Mesothelial cell of epicardium (in vitro differentiated cells): Measurements from ENCODE around the gene SIPA1L3. TPM values are rescaled to one million over a fixed set of nuclear protein-coding genes. Genes with fewer than 3 reads are reported as not detected.
A peak's percentile ranks its signal among the peaks of the same experiment; 100 is the strongest.

ENCODE experiments used
- DNase-seq, 2 experiments: peaks; one replicate each; pipeline ENCODE4 v3.0.0; 2021; ENCODE audit warnings: low spot score in 2 of 2; ENCODE audit not compliant: unreplicated experiment in 2 of 2
- H3K27ac Mint-ChIP-seq: 2 replicates; pipeline ENCODE4 v1.8.0; 2021; ENCODE audit warnings: mixed read lengths
- H3K27me3 Mint-ChIP-seq: 2 replicates; pipeline ENCODE4 v1.8.0; 2021; ENCODE audit warnings: low read depth, mixed read lengths
- H3K36me3 Mint-ChIP-seq: 2 replicates; pipeline ENCODE4 v1.8.0; 2021; ENCODE audit warnings: mixed read lengths
- H3K4me1 Mint-ChIP-seq: 2 replicates; pipeline ENCODE4 v1.8.0; 2021; ENCODE audit warnings: mixed read lengths
- H3K4me3 Mint-ChIP-seq: 2 replicates; pipeline ENCODE4 v1.8.0; 2021; ENCODE audit warnings: mild to moderate bottlenecking, moderate library complexity, mixed read lengths
- H3K9me3 Mint-ChIP-seq: 2 replicates; pipeline ENCODE4 v1.8.0; 2021; ENCODE audit warnings: mixed read lengths
- total RNA-seq: library from RNA; stranded (reverse); gene quantifications from 3 replicates; pipeline ENCODE4 v1.2.1, GENCODE V29; 2021
- TF ChIP-seq, protein P1 (sequence below): fragments of 200-600 bp; sonication (generic); IDR thresholded peaks from one replicate; pipeline ENCODE4 v1.5.0; 2021; ENCODE audit warnings: antibody characterized with exemption; ENCODE audit not compliant: unreplicated experiment

SIPA1L3 gene
- total RNA-seq, 1 donor from 2014 or later, result 58.2 TPM

DNA sequence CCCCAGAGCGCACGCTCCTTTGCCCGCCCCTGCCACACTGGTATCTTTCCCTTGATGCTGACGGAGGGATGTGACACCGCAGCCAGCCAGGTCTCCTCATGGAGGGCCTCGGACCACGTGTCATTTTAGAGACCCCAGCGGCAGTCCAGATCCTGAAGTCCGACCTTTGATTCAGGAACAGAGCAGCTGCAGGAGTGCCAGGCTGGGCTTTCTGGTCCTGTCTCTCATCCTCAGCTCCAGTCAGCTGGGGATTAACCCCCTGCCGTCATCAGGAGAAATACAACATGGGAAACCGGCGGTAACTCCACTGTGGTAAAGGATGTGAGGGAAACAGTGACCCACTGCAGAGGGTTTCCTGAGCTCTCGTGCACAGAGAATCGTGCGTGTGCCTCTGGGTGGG is 140.6 kb downstream of the SIPA1L3 start:
- H3K4me3 Mint-ChIP-seq, result no peak overlapping the region
- no peaks in the 10 kb centered on the region for H3K4me1 Mint-ChIP-seq
- H3K27ac Mint-ChIP-seq, result no peak overlapping the region
- peaks cover 5% of the 10 kb centered on the region for H3K9me3 Mint-ChIP-seq
- H3K36me3 Mint-ChIP-seq, result peaks cover 3% of the 10 kb centered on the region
- no peak for DNase-seq
- TF ChIP-seq, protein P1, sequence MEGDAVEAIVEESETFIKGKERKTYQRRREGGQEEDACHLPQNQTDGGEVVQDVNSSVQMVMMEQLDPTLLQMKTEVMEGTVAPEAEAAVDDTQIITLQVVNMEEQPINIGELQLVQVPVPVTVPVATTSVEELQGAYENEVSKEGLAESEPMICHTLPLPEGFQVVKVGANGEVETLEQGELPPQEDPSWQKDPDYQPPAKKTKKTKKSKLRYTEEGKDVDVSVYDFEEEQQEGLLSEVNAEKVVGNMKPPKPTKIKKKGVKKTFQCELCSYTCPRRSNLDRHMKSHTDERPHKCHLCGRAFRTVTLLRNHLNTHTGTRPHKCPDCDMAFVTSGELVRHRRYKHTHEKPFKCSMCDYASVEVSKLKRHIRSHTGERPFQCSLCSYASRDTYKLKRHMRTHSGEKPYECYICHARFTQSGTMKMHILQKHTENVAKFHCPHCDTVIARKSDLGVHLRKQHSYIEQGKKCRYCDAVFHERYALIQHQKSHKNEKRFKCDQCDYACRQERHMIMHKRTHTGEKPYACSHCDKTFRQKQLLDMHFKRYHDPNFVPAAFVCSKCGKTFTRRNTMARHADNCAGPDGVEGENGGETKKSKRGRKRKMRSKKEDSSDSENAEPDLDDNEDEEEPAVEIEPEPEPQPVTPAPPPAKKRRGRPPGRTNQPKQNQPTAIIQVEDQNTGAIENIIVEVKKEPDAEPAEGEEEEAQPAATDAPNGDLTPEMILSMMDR, result no peak
- H3K27me3 Mint-ChIP-seq, result no peaks in the 10 kb centered on the region

DNA sequence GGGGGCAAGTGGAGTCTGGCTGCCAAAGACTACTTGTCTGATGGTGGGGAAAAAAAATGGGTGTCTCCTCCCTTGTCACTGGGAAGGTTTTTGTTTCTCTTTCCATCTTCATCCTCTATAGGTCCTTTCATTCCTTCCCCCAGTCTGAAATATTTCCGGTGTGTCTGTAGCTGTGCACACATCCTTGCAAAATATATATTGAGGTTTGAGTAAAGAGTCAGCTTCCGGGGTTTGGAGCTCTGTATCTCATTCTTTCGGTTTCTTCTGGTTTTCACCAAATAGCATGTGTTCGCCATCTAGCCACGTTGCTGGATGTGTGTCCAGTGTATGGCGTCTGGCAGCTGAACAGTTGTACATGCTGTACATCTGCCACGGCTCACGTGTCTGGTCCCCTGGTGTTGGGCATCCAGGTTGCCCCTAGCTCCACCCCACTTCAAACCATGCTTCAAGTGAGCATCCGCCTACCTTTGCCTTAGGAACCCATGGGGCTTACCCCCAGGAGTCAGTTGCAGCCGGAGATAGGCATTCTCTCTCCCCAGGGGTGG is 142.2 kb downstream of the SIPA1L3 start:
- peaks cover 5% of the 10 kb centered on the region for H3K9me3 Mint-ChIP-seq
- H3K4me1 Mint-ChIP-seq, result no peaks in the 10 kb centered on the region
- peaks cover 3% of the 10 kb centered on the region for H3K36me3 Mint-ChIP-seq
- no peak overlapping the region for H3K27ac Mint-ChIP-seq
- TF ChIP-seq, protein P1, result no peak
- H3K27me3 Mint-ChIP-seq, result no peaks in the 10 kb centered on the region
- DNase-seq, result no peak
- no peak overlapping the region for H3K4me3 Mint-ChIP-seq

DNA sequence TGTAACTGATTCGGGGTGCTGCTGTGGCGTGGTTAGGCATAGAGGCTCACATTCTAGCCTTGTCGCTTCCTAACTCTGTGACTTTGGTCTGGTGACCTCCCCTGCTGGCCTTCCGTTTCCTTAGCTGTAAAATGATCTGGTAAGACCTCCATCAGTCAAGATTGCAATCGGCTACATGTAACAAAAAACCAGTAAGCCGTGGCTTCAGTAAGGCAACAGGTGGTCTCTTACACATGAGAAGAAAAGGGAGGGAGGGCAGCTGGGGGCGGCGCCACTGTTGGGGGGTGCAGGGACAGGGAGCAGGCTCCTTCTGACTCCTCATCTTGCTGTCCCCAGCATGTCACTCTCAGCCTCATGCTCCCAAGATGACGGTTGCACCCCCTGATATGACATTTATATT is 148.0 kb downstream of the SIPA1L3 start:
- Mint-ChIP-seq H3K4me1 (peaks cover 28% of the 10 kb centered on the region), H3K36me3 (peaks cover 3% of the 10 kb centered on the region), H3K27ac (no peak overlapping the region), H3K4me3 (no peak overlapping the region), H3K27me3 (no peaks in the 10 kb centered on the region), H3K9me3 (peaks cover 5% of the 10 kb centered on the region)
- no peak for DNase-seq
- TF ChIP-seq, protein P1, result no peak

DNA sequence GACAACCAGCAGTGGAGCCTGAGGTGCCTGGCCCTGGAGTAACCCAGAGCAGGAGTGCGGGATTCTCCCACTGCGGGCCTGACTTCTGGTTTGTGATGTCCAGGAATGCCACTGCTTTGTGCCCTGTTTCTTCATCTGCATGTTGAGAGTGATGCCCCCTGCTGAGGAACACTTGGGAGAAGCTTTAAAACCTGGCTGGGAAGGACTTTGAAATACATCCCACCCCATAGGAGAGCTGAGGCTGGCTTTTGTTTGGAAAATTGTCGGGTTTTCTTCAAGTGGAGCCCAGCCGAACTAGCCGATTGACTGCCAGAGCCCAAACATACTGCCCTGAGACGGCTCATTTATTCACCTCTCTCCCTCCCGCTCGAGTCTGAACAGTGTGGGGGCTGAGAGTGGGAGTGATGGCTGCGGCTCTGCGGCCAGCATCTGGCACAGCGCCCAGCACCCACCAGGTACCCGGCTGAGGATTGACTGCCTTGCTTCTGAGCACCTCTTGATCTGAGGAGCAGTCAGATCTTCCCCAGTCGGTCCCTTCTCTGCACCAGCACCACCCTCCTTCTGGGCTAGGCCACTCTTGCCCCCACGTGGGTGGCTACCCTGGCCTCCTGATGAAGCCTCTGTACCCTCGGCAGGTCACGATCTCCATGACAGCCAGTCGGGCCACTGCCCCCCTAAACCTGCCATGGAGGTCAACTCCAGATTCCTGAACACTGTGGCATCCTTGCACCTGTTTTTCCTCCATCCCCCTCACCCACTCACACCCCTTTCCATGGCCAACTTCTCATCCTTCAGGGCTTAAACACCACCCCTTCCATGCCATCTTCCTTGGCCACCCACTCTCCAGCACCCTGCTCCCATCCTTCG is 148.9 kb downstream of the SIPA1L3 start:
- Mint-ChIP-seq H3K27me3 (no peaks in the 10 kb centered on the region), H3K36me3 (peaks cover 3% of the 10 kb centered on the region), H3K9me3 (peaks cover 5% of the 10 kb centered on the region), H3K27ac (peak overlapping the region; percentile 45), H3K4me1 (peaks cover 28% of the 10 kb centered on the region), H3K4me3 (no peak overlapping the region)
- TF ChIP-seq, protein P1, result no peak
- DNase-seq, result peak in 1 of 2 experiments; percentile 51

DNA sequence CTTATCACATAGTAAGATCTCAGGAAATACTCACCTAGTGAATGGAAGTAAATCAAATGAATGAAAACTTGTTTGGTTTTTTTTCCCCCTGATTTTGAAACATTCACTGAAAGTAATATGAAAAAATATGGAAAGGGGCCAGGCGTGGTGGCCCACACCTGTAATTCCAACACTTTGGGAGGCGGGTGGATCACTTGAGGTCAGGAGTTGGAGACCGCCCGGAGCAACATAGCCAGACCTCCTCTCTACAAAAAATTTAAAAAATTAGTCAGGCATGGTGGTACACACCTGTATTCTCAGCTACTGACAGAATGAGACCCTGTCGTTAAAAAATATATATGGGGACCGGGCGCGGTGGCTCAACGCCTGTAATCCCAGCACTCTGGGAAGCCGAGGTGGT is 149.6 kb downstream of the SIPA1L3 start:
- Mint-ChIP-seq H3K9me3 (peaks cover 4% of the 10 kb centered on the region), H3K27me3 (no peaks in the 10 kb centered on the region), H3K36me3 (peaks cover 3% of the 10 kb centered on the region), H3K27ac (peak overlapping the region; percentile 45), H3K4me1 (peaks cover 33% of the 10 kb centered on the region), H3K4me3 (no peak overlapping the region)
- TF ChIP-seq, protein P1, result no peak
- DNase-seq, result no peak
